B cell (primary cell): Measurements from ENCODE around the gene CD300LB.

ENCODE experiments used
- CTCF ChIP-seq: fragments of 200-600 bp; IDR thresholded peaks from one replicate; pipeline ENCODE4 v1.8.0; 2022; ENCODE audit warnings: antibody characterized with exemption, mild to moderate bottlenecking
- EZH2 ChIP-seq: IDR thresholded peaks from 2 replicates; pipeline ENCODE4 v1.6.1; 2012; ENCODE audit warnings: borderline replicate concordance, low read depth, mild to moderate bottlenecking, moderate library complexity, low read length; ENCODE audit not compliant: insufficient read depth, poor library complexity, severe bottlenecking

GRCh38 chr17:74532115-74532514 is 840 bp upstream of the CD300LB start:
- no peak for TF ChIP-seq EZH2
- TF ChIP-seq CTCF: no peak
